Measurements from ENCODE around the gene KCNQ1.

DNA sequence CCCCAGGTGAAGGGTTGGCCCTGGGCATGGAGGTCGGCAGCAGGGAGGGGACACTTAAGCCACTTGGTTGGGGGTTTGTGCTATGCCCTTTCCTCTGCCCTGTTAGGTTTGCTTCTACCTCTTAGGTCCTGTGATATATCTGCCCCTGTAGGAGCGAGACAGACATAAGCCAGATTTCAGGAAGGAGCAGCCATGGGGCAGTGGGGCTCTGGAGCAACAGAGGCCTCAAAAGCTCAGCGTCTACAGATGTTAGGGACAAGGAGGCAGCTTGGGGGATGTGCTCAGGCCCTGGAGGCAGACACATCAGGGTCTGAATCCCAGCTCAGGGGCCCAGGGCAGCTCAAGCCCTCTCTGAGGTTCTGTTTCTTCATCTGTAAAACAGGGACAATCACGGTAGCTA is 282.2 kb downstream of the KCNQ1 start:
- TF ChIP-seq, protein P1, sequence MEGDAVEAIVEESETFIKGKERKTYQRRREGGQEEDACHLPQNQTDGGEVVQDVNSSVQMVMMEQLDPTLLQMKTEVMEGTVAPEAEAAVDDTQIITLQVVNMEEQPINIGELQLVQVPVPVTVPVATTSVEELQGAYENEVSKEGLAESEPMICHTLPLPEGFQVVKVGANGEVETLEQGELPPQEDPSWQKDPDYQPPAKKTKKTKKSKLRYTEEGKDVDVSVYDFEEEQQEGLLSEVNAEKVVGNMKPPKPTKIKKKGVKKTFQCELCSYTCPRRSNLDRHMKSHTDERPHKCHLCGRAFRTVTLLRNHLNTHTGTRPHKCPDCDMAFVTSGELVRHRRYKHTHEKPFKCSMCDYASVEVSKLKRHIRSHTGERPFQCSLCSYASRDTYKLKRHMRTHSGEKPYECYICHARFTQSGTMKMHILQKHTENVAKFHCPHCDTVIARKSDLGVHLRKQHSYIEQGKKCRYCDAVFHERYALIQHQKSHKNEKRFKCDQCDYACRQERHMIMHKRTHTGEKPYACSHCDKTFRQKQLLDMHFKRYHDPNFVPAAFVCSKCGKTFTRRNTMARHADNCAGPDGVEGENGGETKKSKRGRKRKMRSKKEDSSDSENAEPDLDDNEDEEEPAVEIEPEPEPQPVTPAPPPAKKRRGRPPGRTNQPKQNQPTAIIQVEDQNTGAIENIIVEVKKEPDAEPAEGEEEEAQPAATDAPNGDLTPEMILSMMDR (IDR thresholded peaks at IDR 0.05) = no peak
- no peak for TF ChIP-seq EZH2 (IDR thresholded peaks at IDR 0.05; ENCODE audit: borderline replicate concordance, insufficient read depth, low read depth, low read length, poor library complexity, severe bottlenecking)

All from B cell (primary cell).